DOHH2 (cell line): Measurements from ENCODE around the gene MAP7D2.

Experiments used
- H3F3A ChIP-seq: fragments of 200-600 bp; sonication (generic), shearing (Covaris generic); 2 replicates; pipeline ENCODE4 v1.6.0; 2016; ENCODE audit warnings: antibody characterized with exemption, mild to moderate bottlenecking; ENCODE audit not compliant: control insufficient read depth, insufficient read depth
- H3K27ac ChIP-seq: fragments of 200-600 bp; sonication (generic); 2 replicates; pipeline ENCODE4 v1.5.1; 2014; ENCODE audit warnings: low read depth, mild to moderate bottlenecking, low read length, moderate library complexity
- H3K27me3 ChIP-seq: fragments of 200-600 bp; sonication (generic); 2 replicates; pipeline ENCODE4 v1.6.1; 2014; ENCODE audit warnings: mild to moderate bottlenecking, low read length, mixed read lengths; ENCODE audit not compliant: control insufficient read depth
- H3K36me3 ChIP-seq: fragments of 200-600 bp; sonication (generic); 2 replicates; pipeline ENCODE4 v1.6.1; 2014; ENCODE audit warnings: mild to moderate bottlenecking, low read length, moderate library complexity, mixed read lengths; ENCODE audit not compliant: control insufficient read depth
- H3K4me1 ChIP-seq: fragments of 200-600 bp; sonication (generic); 2 replicates; pipeline ENCODE4 v1.6.1; 2014; ENCODE audit warnings: mild to moderate bottlenecking, low read length, mixed read lengths; ENCODE audit not compliant: control insufficient read depth
- H3K4me2 ChIP-seq: fragments of 200-600 bp; sonication (generic); 2 replicates; pipeline ENCODE4 v1.6.0; 2014; ENCODE audit warnings: mild to moderate bottlenecking, low read length, moderate library complexity
- H3K4me3 ChIP-seq: fragments of 200-600 bp; sonication (generic); 2 replicates; pipeline ENCODE4 v1.5.1; 2014; ENCODE audit warnings: mild to moderate bottlenecking, low read length, mixed read lengths
- H3K79me2 ChIP-seq: fragments of 200-600 bp; sonication (generic); 2 replicates; pipeline ENCODE4 v1.6.1; 2014; ENCODE audit warnings: mild to moderate bottlenecking, low read length, mixed read lengths; ENCODE audit not compliant: control insufficient read depth
- H3K9me2 ChIP-seq: fragments of 200-600 bp; sonication (generic); replicated peaks from 2 replicates; pipeline ENCODE4 v1.6.1; 2014; ENCODE audit warnings: mild to moderate bottlenecking, low read length, mixed read lengths; ENCODE audit not compliant: control insufficient read depth
- H3K9me3 ChIP-seq: fragments of 200-600 bp; sonication (generic); 2 replicates; pipeline ENCODE4 v1.6.1; 2014; ENCODE audit warnings: antibody characterized with exemption, low read length, mixed read lengths; ENCODE audit not compliant: control insufficient read depth, insufficient read depth
- H4K20me1 ChIP-seq: fragments of 200-600 bp; sonication (generic); 2 replicates; pipeline ENCODE4 v1.6.0; 2014; ENCODE audit warnings: low read depth, mild to moderate bottlenecking, antibody characterized with exemption, low read length, moderate library complexity; ENCODE audit not compliant: control insufficient read depth, insufficient read depth
- CTCF ChIP-seq: fragments of 200-600 bp; sonication (generic); IDR thresholded peaks from one replicate; pipeline ENCODE4 v1.5.1; 2014; ENCODE audit warnings: antibody characterized with exemption, mild to moderate bottlenecking, low read depth, low read length; ENCODE audit not compliant: poor library complexity, severe bottlenecking
- EZH2phosphoT487 ChIP-seq: fragments of 200-600 bp; sonication (generic); IDR thresholded peaks from 2 replicates; pipeline ENCODE4 v1.6.1; 2017; ENCODE audit warnings: borderline replicate concordance, mild to moderate bottlenecking, antibody characterized with exemption, low read length, moderate library complexity, mixed read lengths

Gene MAP7D2

GRCh38 chrX:20056704-20057103 is 60.0 kb downstream of the MAP7D2 start:
- no peak overlapping the region for H3K4me2 ChIP-seq
- no peak overlapping the region for H3K4me3 ChIP-seq
- no peak for TF ChIP-seq EZH2phosphoT487
- TF ChIP-seq CTCF, result no peak
- H3K27me3 ChIP-seq, result no peaks in the 10 kb centered on the region
- H3K4me1 ChIP-seq, result peaks cover 5% of the 10 kb centered on the region
- H3K9me2 ChIP-seq, result no peaks in the 10 kb centered on the region
- H4K20me1 ChIP-seq, result no peaks in the 10 kb centered on the region
- H3K36me3 ChIP-seq, result no peaks in the 10 kb centered on the region
- no peaks in the 10 kb centered on the region for H3F3A ChIP-seq
- no peaks in the 10 kb centered on the region for H3K79me2 ChIP-seq
- no peaks in the 10 kb centered on the region for H3K9me3 ChIP-seq
- H3K27ac ChIP-seq, result no peak overlapping the region

- no peaks in the 10 kb centered on the region for H3K27me3 ChIP-seq
- no peak overlapping the region for H3K4me3 ChIP-seq
- H3K9me3 ChIP-seq, result no peaks in the 10 kb centered on the region
- no peak for TF ChIP-seq EZH2phosphoT487
- TF ChIP-seq CTCF, result no peak
- no peak overlapping the region for H3K4me2 ChIP-seq
- H3K4me1 ChIP-seq, result no peaks in the 10 kb centered on the region
- H3K27ac ChIP-seq, result no peak overlapping the region
- no peaks in the 10 kb centered on the region for H3K36me3 ChIP-seq
- no peaks in the 10 kb centered on the region for H3K9me2 ChIP-seq
- H3K79me2 ChIP-seq, result no peaks in the 10 kb centered on the region
- no peaks in the 10 kb centered on the region for H4K20me1 ChIP-seq
- no peaks in the 10 kb centered on the region for H3F3A ChIP-seq
These were observed 63.2 kb downstream of the MAP7D2 start for GRCh38 chrX:20053537-20053936.

- H3K27me3 ChIP-seq, result no peaks in the 10 kb centered on the region
- H4K20me1 ChIP-seq, result no peaks in the 10 kb centered on the region
- H3K79me2 ChIP-seq, result no peaks in the 10 kb centered on the region
- no peak overlapping the region for H3K4me2 ChIP-seq
- H3K36me3 ChIP-seq, result no peaks in the 10 kb centered on the region
- H3K9me2 ChIP-seq, result no peaks in the 10 kb centered on the region
- no peak overlapping the region for H3K27ac ChIP-seq
- H3K4me3 ChIP-seq, result no peak overlapping the region
- no peaks in the 10 kb centered on the region for H3K9me3 ChIP-seq
- no peak for TF ChIP-seq EZH2phosphoT487
- TF ChIP-seq CTCF, result no peak
- H3K4me1 ChIP-seq, result no peaks in the 10 kb centered on the region
- no peaks in the 10 kb centered on the region for H3F3A ChIP-seq
These were observed 69.8 kb downstream of the MAP7D2 start for GRCh38 chrX:20046864-20047263.

- Histone ChIP-seq H3K4me3 (no peak overlapping the region), H3K9me3 (no peaks in the 10 kb centered on the region), H3K4me1 (no peaks in the 10 kb centered on the region), H3K36me3 (no peaks in the 10 kb centered on the region), H3K27ac (no peak overlapping the region), H3F3A (no peaks in the 10 kb centered on the region), H3K9me2 (no peaks in the 10 kb centered on the region), H3K4me2 (no peak overlapping the region), H3K79me2 (no peaks in the 10 kb centered on the region), H4K20me1 (no peaks in the 10 kb centered on the region), H3K27me3 (no peaks in the 10 kb centered on the region)
- TF ChIP-seq EZH2phosphoT487, result no peak
- no peak for TF ChIP-seq CTCF
These were observed 70.5 kb downstream of the MAP7D2 start for GRCh38 chrX:20046223-20046622.
